Parathyroid adenoma (tissue), 2 donors: ENCODE measurements around the gene SURF1.

Source experiments
- H2AFZ ChIP-seq: fragments of 300-600 bp; sonication (generic); one replicate; pipeline ENCODE4 v1.7.0; 2017; ENCODE audit warnings: antibody characterized with exemption, mild to moderate bottlenecking
- H3K27ac ChIP-seq: fragments of 300-600 bp; sonication (generic); one replicate; pipeline ENCODE4 v1.7.0; 2017
- H3K27me3 ChIP-seq: fragments of 300-600 bp; sonication (generic); one replicate; pipeline ENCODE4 v1.7.0; 2017; ENCODE audit warnings: low read length; ENCODE audit not compliant: control insufficient read depth, insufficient read depth
- H3K36me3 ChIP-seq: fragments of 300-600 bp; sonication (generic); one replicate; pipeline ENCODE4 v1.7.0; 2017; ENCODE audit warnings: low read length; ENCODE audit not compliant: control insufficient read depth, insufficient read depth
- H3K4me1 ChIP-seq: fragments of 300-600 bp; sonication (generic); one replicate; pipeline ENCODE4 v1.7.0; 2017; ENCODE audit warnings: control low read depth
- H3K4me2 ChIP-seq: fragments of 300-600 bp; sonication (generic); one replicate; pipeline ENCODE4 v1.7.0; 2017; ENCODE audit warnings: low read length
- H3K4me3 ChIP-seq: fragments of 300-600 bp; sonication (generic); one replicate; pipeline ENCODE4 v1.7.0; 2017; ENCODE audit warnings: low read depth, low read length
- H3K79me2 ChIP-seq: fragments of 300-600 bp; sonication (generic); one replicate; pipeline ENCODE4 v1.7.0; 2017; ENCODE audit warnings: control low read depth
- H3K9ac ChIP-seq: fragments of 300-600 bp; sonication (generic); one replicate; pipeline ENCODE4 v1.7.0; 2017; ENCODE audit warnings: mild to moderate bottlenecking
- H3K9me3 ChIP-seq: fragments of 300-600 bp; sonication (generic); one replicate; pipeline ENCODE4 v1.7.0; 2017; ENCODE audit warnings: low read length; ENCODE audit not compliant: control insufficient read depth
- CTCF ChIP-seq: fragments of 300-600 bp; sonication (generic); IDR thresholded peaks from one replicate; pipeline ENCODE4 v1.7.0; 2017; ENCODE audit warnings: antibody characterized with exemption, mild to moderate bottlenecking
- donor health status: primary hyperparathyroidism.

Gene SURF1

GRCh38 chr9:133341369-133342068 lies 14.8 kb downstream of the SURF1 start:
- no peak overlapping the region for H2AFZ ChIP-seq
- H3K9me3 ChIP-seq: no peaks in the 10 kb centered on the region
- no peaks in the 10 kb centered on the region for H3K36me3 ChIP-seq
- no peaks in the 10 kb centered on the region for H3K79me2 ChIP-seq
- no peak for TF ChIP-seq CTCF
- H3K4me2 ChIP-seq: no peak overlapping the region
- H3K4me1 ChIP-seq: peaks cover under 1% of the 10 kb centered on the region
- H3K4me3 ChIP-seq: no peak overlapping the region
- no peak overlapping the region for H3K9ac ChIP-seq
- H3K27ac ChIP-seq: no peak overlapping the region
- H3K27me3 ChIP-seq: no peaks in the 10 kb centered on the region

- H3K27me3 ChIP-seq: no peaks in the 10 kb centered on the region
- H2AFZ ChIP-seq: no peak overlapping the region
- H3K9me3 ChIP-seq: no peaks in the 10 kb centered on the region
- H3K4me1 ChIP-seq: peaks cover 3% of the 10 kb centered on the region
- no peak overlapping the region for H3K4me3 ChIP-seq
- no peak for TF ChIP-seq CTCF
- no peaks in the 10 kb centered on the region for H3K36me3 ChIP-seq
- H3K4me2 ChIP-seq: no peak overlapping the region
- no peaks in the 10 kb centered on the region for H3K79me2 ChIP-seq
- no peak overlapping the region for H3K27ac ChIP-seq
- no peak overlapping the region for H3K9ac ChIP-seq
Measured at GRCh38 chr9:133340916-133341315, 15.4 kb downstream of the SURF1 start.

GRCh38 chr9:133340256-133340655 lies 16.0 kb downstream of the SURF1 start:
- H3K9ac ChIP-seq: no peak overlapping the region
- no peaks in the 10 kb centered on the region for H3K9me3 ChIP-seq
- no peak overlapping the region for H3K4me2 ChIP-seq
- H3K4me3 ChIP-seq: no peak overlapping the region
- H3K4me1 ChIP-seq: peaks cover 3% of the 10 kb centered on the region
- TF ChIP-seq CTCF: no peak
- H3K79me2 ChIP-seq: no peaks in the 10 kb centered on the region
- no peak overlapping the region for H3K27ac ChIP-seq
- no peak overlapping the region for H2AFZ ChIP-seq
- no peaks in the 10 kb centered on the region for H3K27me3 ChIP-seq
- H3K36me3 ChIP-seq: no peaks in the 10 kb centered on the region

- H3K27me3 ChIP-seq: no peaks in the 10 kb centered on the region
- H3K9ac ChIP-seq: no peak overlapping the region
- H2AFZ ChIP-seq: no peak overlapping the region
- H3K79me2 ChIP-seq: no peaks in the 10 kb centered on the region
- H3K4me2 ChIP-seq: no peak overlapping the region
- peaks cover 7% of the 10 kb centered on the region for H3K4me1 ChIP-seq
- no peak overlapping the region for H3K4me3 ChIP-seq
- no peaks in the 10 kb centered on the region for H3K36me3 ChIP-seq
- no peaks in the 10 kb centered on the region for H3K9me3 ChIP-seq
- no peak for TF ChIP-seq CTCF
- no peak overlapping the region for H3K27ac ChIP-seq
Measured at GRCh38 chr9:133339641-133340040, 16.6 kb downstream of the SURF1 start.
